ENCODE measurements around the gene IL2RG. TPM values are rescaled to one million over a fixed set of nuclear protein-coding genes. Genes with fewer than 3 reads are reported as not detected.

IL2RG gene
- total RNA-seq, 1 experiment from 2014 or later, result 1.5 TPM

GRCh38 chrX:71106427-71106826 is 5.0 kb downstream of the IL2RG start, which contains the start of gene CXorf65:
Gene CXorf65, minus strand, starts transcription at chrX:71106740. Its CDS starts 184 bp downstream, at chrX:71106556.
- Mint-ChIP-seq H3K36me3 (ENCODE audit: insufficient read depth, unreplicated experiment) (no peaks in the 10 kb centered on the region), H3K27ac (ENCODE audit: low read depth, unreplicated experiment) (no peak within 1 kb of the TSS), H3K9me3 (ENCODE audit: unreplicated experiment) (no peaks in the 10 kb centered on the region), H3K4me3 (ENCODE audit: unreplicated experiment) (no peak within 1 kb of the TSS), H3K27me3 (ENCODE audit: insufficient read depth, unreplicated experiment) (peaks cover 40% of the 10 kb centered on the region), H3K4me1 (ENCODE audit: insufficient read depth, unreplicated experiment) (no peaks in the 10 kb centered on the region)
- no peak for DNase-seq (ENCODE audit: unreplicated experiment)
- TF ChIP-seq CTCF (IDR thresholded peaks at IDR 0.05; ENCODE audit: unreplicated experiment), result no peak
- POLR2A ChIA-PET, result no interaction called here
- no TSS peak for BruUV-seq (replicated peaks)
- intact Hi-C loops (cut with micrococcal nuclease), result no loop called here
- CTCF ChIA-PET, result interaction anchor here (0.5 kb wide), 1 partner anchor 23 kb away, joined by 4 read pairs; no protein-coding TSS in a partner anchor

- no peaks in the 10 kb centered on the region for H3K36me3 Mint-ChIP-seq (ENCODE audit: insufficient read depth, unreplicated experiment)
- no peaks in the 10 kb centered on the region for H3K4me1 Mint-ChIP-seq (ENCODE audit: insufficient read depth, unreplicated experiment)
- intact Hi-C loops (cut with micrococcal nuclease), result no loop called here
- no peak for TF ChIP-seq CTCF (IDR thresholded peaks at IDR 0.05; ENCODE audit: unreplicated experiment)
- peaks cover 40% of the 10 kb centered on the region for H3K27me3 Mint-ChIP-seq (ENCODE audit: insufficient read depth, unreplicated experiment)
- no TSS peak for BruUV-seq (replicated peaks)
- H3K27ac Mint-ChIP-seq (ENCODE audit: low read depth, unreplicated experiment), result no peak overlapping the region
- H3K9me3 Mint-ChIP-seq (ENCODE audit: unreplicated experiment), result no peaks in the 10 kb centered on the region
- POLR2A ChIA-PET, result no interaction called here
- CTCF ChIA-PET, result interaction anchor here (0.5 to 0.7 kb wide), 3 partner anchors 22 to 268 kb away, joined by 3 to 4 read pairs (median 4); no protein-coding TSS in a partner anchor
- no peak overlapping the region for H3K4me3 Mint-ChIP-seq (ENCODE audit: unreplicated experiment)
- DNase-seq (ENCODE audit: unreplicated experiment), result no peak
Observed at GRCh38 chrX:71105628-71106027, 5.7 kb downstream of the IL2RG start.

- Mint-ChIP-seq H3K4me3 (ENCODE audit: unreplicated experiment) (no peak overlapping the region), H3K9me3 (ENCODE audit: unreplicated experiment) (no peaks in the 10 kb centered on the region), H3K27ac (ENCODE audit: low read depth, unreplicated experiment) (no peak overlapping the region), H3K36me3 (ENCODE audit: insufficient read depth, unreplicated experiment) (no peaks in the 10 kb centered on the region), H3K27me3 (ENCODE audit: insufficient read depth, unreplicated experiment) (peaks cover 50% of the 10 kb centered on the region), H3K4me1 (ENCODE audit: insufficient read depth, unreplicated experiment) (no peaks in the 10 kb centered on the region)
- ChIA-PET POLR2A (interaction anchor here (1.4 kb wide), 1 partner anchor 15 kb away, joined by 5 read pairs; the partner anchor contains the start of gene MED12), CTCF (interaction anchor here (0.6 to 1.0 kb wide), 2 partner anchors 26 to 35 kb away, joined by 4 to 5 read pairs; partner anchors contain the start of gene SNX12)
- DNase-seq (ENCODE audit: unreplicated experiment), result no peak
- intact Hi-C loops (cut with micrococcal nuclease), result no loop called here
- no TSS peak for BruUV-seq (replicated peaks)
- TF ChIP-seq CTCF (IDR thresholded peaks at IDR 0.05; ENCODE audit: unreplicated experiment), result no peak
Observed at GRCh38 chrX:71103110-71103983, 8.0 kb downstream of the IL2RG start.

- H3K27ac Mint-ChIP-seq (ENCODE audit: low read depth, unreplicated experiment), result no peak overlapping the region
- intact Hi-C loops (cut with micrococcal nuclease), result no loop called here
- ChIA-PET POLR2A (interaction anchor here (1.4 kb wide), 1 partner anchor 16 kb away, joined by 5 read pairs; the partner anchor contains the start of gene MED12), CTCF (interaction anchor here (1.0 kb wide), 1 partner anchor 27 kb away, joined by 5 read pairs; no protein-coding TSS in a partner anchor)
- H3K4me3 Mint-ChIP-seq (ENCODE audit: unreplicated experiment), result no peak overlapping the region
- TF ChIP-seq CTCF (IDR thresholded peaks at IDR 0.05; ENCODE audit: unreplicated experiment), result no peak
- no TSS peak for BruUV-seq (replicated peaks)
- no peaks in the 10 kb centered on the region for H3K9me3 Mint-ChIP-seq (ENCODE audit: unreplicated experiment)
- no peak for DNase-seq (ENCODE audit: unreplicated experiment)
- no peaks in the 10 kb centered on the region for H3K36me3 Mint-ChIP-seq (ENCODE audit: insufficient read depth, unreplicated experiment)
- H3K4me1 Mint-ChIP-seq (ENCODE audit: insufficient read depth, unreplicated experiment), result no peaks in the 10 kb centered on the region
- peaks cover 40% of the 10 kb centered on the region for H3K27me3 Mint-ChIP-seq (ENCODE audit: insufficient read depth, unreplicated experiment)
Observed at GRCh38 chrX:71102292-71102691, 9.1 kb downstream of the IL2RG start.
